Liver (tissue), 9 donors: ENCODE data around the gene RTN4RL2. TPM values are rescaled to one million over a fixed set of nuclear protein-coding genes. Genes with fewer than 3 reads are reported as not detected.
A peak's percentile ranks its signal among the peaks of the same experiment; 100 is the strongest.

ENCODE experiments used
- DNase-seq: peaks from one replicate; pipeline ENCODE4 v3.0.0-alpha.2; 2017; ENCODE audit warnings: low spot score
- H3K27ac ChIP-seq, 2 donors: one replicate each; pipeline ENCODE4 v1.7.0; 2013; ENCODE audit warnings: inconsistent platforms in 2 of 2, low read length in 2 of 2, control low read depth in 1 of 2, low read depth in 1 of 2, mild to moderate bottlenecking in 1 of 2
- H3K27me3 ChIP-seq, 4 donors: one replicate each; pipeline versions ENCODE4 v1.6.1 to v1.7.0; 2013; ENCODE audit warnings: low read length in 3 of 4, inconsistent platforms in 1 of 4, mild to moderate bottlenecking in 1 of 4, moderate library complexity in 1 of 4; ENCODE audit not compliant: control insufficient read depth in 4 of 4, insufficient read depth in 4 of 4
- H3K36me3 ChIP-seq, 4 donors: one replicate each; pipeline versions ENCODE4 v1.6.1 to v1.7.0; 2013; ENCODE audit warnings: low read length in 3 of 4, mild to moderate bottlenecking in 3 of 4, low read depth in 1 of 4, moderate library complexity in 1 of 4; ENCODE audit not compliant: control insufficient read depth in 4 of 4, insufficient read depth in 3 of 4
- H3K4me1 ChIP-seq, 4 donors: one replicate each; pipeline versions ENCODE4 v1.6.1 to v1.7.0; 2013; ENCODE audit warnings: low read length in 3 of 4, mild to moderate bottlenecking in 3 of 4, moderate library complexity in 1 of 4; ENCODE audit not compliant: control insufficient read depth in 4 of 4, insufficient read depth in 4 of 4
- H3K4me3 ChIP-seq, 3 donors: one replicate each; pipeline versions ENCODE4 v1.6.1 to v1.7.0; 2013; ENCODE audit warnings: low read length in 3 of 3, control low read depth in 1 of 3, low read depth in 1 of 3, mild to moderate bottlenecking in 1 of 3
- H3K9ac ChIP-seq, 2 donors: one replicate each; pipeline ENCODE4 v1.7.0; 2013; ENCODE audit warnings: low read length in 2 of 2, mild to moderate bottlenecking in 2 of 2, moderate library complexity in 2 of 2, control low read depth in 1 of 2, low read depth in 1 of 2
- H3K9me3 ChIP-seq, 4 donors: one replicate each; pipeline versions ENCODE4 v1.6.1 to v1.7.0; 2013; ENCODE audit warnings: low read length in 3 of 4; ENCODE audit not compliant: control insufficient read depth in 4 of 4
- EGR1 ChIP-seq, 2 donors: IDR thresholded peaks; 2 replicates each; pipeline ENCODE4 v1.6.1; 2016 to 2018; ENCODE audit warnings: antibody characterized with exemption in 2 of 2, low read depth in 2 of 2
- FOXA1 ChIP-seq: IDR thresholded peaks from 2 replicates; pipeline ENCODE4 v1.6.1; 2016; ENCODE audit warnings: antibody characterized with exemption
- FOXA2 ChIP-seq: IDR thresholded peaks from 2 replicates; pipeline ENCODE4 v1.6.1; 2016; ENCODE audit warnings: antibody characterized with exemption
- GABPA ChIP-seq, 2 donors: IDR thresholded peaks in 1 of 2; conservative IDR thresholded peaks in 1 of 2; 2 replicates each; pipeline ENCODE4 v1.6.1; 2016; ENCODE audit warnings: antibody characterized with exemption in 2 of 2, mild to moderate bottlenecking in 1 of 2, moderate library complexity in 1 of 2
- HNF4A ChIP-seq, 2 donors: conservative IDR thresholded peaks; 2 replicates each; pipeline ENCODE4 v1.6.1; 2016; ENCODE audit warnings: antibody characterized with exemption in 2 of 2, mild to moderate bottlenecking in 2 of 2
- HNF4G ChIP-seq: IDR thresholded peaks from 2 replicates; pipeline ENCODE4 v1.6.1; 2016; ENCODE audit warnings: antibody characterized with exemption
- JUND ChIP-seq, 2 donors: IDR thresholded peaks; 2 replicates each; pipeline ENCODE4 v1.6.1; 2016; ENCODE audit warnings: antibody characterized with exemption in 2 of 2
- NR2F2 ChIP-seq: IDR thresholded peaks from 2 replicates; pipeline ENCODE4 v1.6.1; 2016; ENCODE audit warnings: antibody characterized with exemption
- RAD21 ChIP-seq, 2 donors: IDR thresholded peaks; 2 replicates each; pipeline ENCODE4 v1.6.1; 2016; ENCODE audit warnings: antibody characterized with exemption in 2 of 2, mild to moderate bottlenecking in 2 of 2
- RXRA ChIP-seq, 2 donors: IDR thresholded peaks; 2 replicates each; pipeline ENCODE4 v1.6.1; 2017 to 2018; ENCODE audit warnings: antibody characterized with exemption in 2 of 2, mild to moderate bottlenecking in 1 of 2
- SP1 ChIP-seq: IDR thresholded peaks from 2 replicates; pipeline ENCODE4 v1.6.1; 2018; ENCODE audit warnings: antibody characterized with exemption, mild to moderate bottlenecking
- TAF1 ChIP-seq: conservative IDR thresholded peaks from 2 replicates; pipeline ENCODE4 v1.6.1; 2016; ENCODE audit warnings: antibody characterized with exemption, mild to moderate bottlenecking
- YY1 ChIP-seq: IDR thresholded peaks from 2 replicates; pipeline ENCODE4 v1.6.1; 2016; ENCODE audit warnings: antibody characterized with exemption, mild to moderate bottlenecking
- polyA plus RNA-seq, 2 donors: library from polyadenylated mRNA; stranded (reverse) in 1 of 2; unstranded in 1 of 2; fragments of 200-250 nt in 1 of 2; fragments of >200 nt in 1 of 2; fragmentation: Nextera tagmentation in 1 of 2; extraction: Ambion mirVana in 1 of 2; gene quantifications; one replicate each; pipeline versions ENCODE4 v1.2.1 to v1.2.3, GENCODE V29; 2013 to 2015
- total RNA-seq, 2 donors: library from RNA; depleted of rRNA; stranded (reverse); fragments of >200 nt; gene quantifications; one replicate each; pipeline ENCODE4 v1.2.3, GENCODE V29; 2014
- TF ChIP-seq, protein P1 (sequence below): IDR thresholded peaks from 2 replicates; pipeline ENCODE4 v1.6.1; 2016; ENCODE audit warnings: antibody characterized with exemption
- TF ChIP-seq, protein P2 (sequence below): IDR thresholded peaks from 2 replicates; pipeline ENCODE4 v1.6.1; 2016; ENCODE audit warnings: antibody characterized with exemption
- TF ChIP-seq, protein P3 (sequence below): IDR thresholded peaks from 2 replicates; pipeline ENCODE4 v1.6.1; 2016; ENCODE audit warnings: antibody characterized with exemption, mild to moderate bottlenecking
- TF ChIP-seq, protein P4 (sequence below): IDR thresholded peaks from 2 replicates; pipeline ENCODE4 v1.6.1; 2016; ENCODE audit warnings: antibody characterized with exemption
- TF ChIP-seq, protein P5 (sequence below): fragments of 150-350 bp; IDR thresholded peaks from 2 replicates; pipeline ENCODE4 v1.5.1; 2017; ENCODE audit warnings: improper control_type of control experiment, low read depth, low read length; ENCODE audit not compliant: missing input control
- donor health status: healthy.
- donor health status: healthy.
- donor health status: healthy.
- donor health status: healthy.
- donor health status: healthy.

The RTN4RL2 gene
- total and polyA plus RNA-seq, 4 donors: 0.75 to 18.1 (median 3.2) TPM

DNA sequence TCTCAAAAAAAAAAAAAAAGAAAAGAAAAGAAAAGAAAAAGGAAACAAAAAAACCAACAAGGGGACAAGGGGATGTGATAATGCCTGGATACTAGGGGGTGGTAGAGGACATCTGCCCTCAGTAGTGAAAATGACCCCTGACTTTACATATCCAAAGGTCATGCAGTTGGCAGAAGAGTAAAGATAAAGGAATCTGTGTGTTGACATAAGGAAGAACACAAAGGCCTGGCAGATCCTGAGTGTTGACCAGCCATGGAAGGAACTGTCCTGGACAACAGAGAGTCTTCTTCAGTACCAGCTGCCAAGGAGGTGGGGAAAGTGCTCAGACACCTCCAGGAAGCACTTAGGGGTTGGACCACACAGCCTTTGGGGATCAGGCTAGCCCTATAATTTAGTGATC lies 42.5 kb downstream of the RTN4RL2 start:
- TF ChIP-seq EGR1 (IDR thresholded peaks at IDR 0.05; ENCODE audit: low read depth in 2 of 2): no peak
- TF ChIP-seq, protein P1, sequence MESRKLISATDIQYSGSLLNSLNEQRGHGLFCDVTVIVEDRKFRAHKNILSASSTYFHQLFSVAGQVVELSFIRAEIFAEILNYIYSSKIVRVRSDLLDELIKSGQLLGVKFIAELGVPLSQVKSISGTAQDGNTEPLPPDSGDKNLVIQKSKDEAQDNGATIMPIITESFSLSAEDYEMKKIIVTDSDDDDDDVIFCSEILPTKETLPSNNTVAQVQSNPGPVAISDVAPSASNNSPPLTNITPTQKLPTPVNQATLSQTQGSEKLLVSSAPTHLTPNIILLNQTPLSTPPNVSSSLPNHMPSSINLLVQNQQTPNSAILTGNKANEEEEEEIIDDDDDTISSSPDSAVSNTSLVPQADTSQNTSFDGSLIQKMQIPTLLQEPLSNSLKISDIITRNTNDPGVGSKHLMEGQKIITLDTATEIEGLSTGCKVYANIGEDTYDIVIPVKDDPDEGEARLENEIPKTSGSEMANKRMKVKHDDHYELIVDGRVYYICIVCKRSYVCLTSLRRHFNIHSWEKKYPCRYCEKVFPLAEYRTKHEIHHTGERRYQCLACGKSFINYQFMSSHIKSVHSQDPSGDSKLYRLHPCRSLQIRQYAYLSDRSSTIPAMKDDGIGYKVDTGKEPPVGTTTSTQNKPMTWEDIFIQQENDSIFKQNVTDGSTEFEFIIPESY: no peak
- peak; percentile 82 for TF ChIP-seq FOXA2
- peak in 1 of 2 donors; percentile 21 for TF ChIP-seq RAD21 (IDR thresholded peaks at IDR 0.05)
- peak in 1 of 2 donors; percentile 62 for TF ChIP-seq JUND (IDR thresholded peaks at IDR 0.05)
- TF ChIP-seq RXRA (IDR thresholded peaks at IDR 0.05): peak; percentile 82 to 84
- TF ChIP-seq, protein P2, sequence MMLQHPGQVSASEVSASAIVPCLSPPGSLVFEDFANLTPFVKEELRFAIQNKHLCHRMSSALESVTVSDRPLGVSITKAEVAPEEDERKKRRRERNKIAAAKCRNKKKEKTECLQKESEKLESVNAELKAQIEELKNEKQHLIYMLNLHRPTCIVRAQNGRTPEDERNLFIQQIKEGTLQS: no peak
- TF ChIP-seq, protein P3, sequence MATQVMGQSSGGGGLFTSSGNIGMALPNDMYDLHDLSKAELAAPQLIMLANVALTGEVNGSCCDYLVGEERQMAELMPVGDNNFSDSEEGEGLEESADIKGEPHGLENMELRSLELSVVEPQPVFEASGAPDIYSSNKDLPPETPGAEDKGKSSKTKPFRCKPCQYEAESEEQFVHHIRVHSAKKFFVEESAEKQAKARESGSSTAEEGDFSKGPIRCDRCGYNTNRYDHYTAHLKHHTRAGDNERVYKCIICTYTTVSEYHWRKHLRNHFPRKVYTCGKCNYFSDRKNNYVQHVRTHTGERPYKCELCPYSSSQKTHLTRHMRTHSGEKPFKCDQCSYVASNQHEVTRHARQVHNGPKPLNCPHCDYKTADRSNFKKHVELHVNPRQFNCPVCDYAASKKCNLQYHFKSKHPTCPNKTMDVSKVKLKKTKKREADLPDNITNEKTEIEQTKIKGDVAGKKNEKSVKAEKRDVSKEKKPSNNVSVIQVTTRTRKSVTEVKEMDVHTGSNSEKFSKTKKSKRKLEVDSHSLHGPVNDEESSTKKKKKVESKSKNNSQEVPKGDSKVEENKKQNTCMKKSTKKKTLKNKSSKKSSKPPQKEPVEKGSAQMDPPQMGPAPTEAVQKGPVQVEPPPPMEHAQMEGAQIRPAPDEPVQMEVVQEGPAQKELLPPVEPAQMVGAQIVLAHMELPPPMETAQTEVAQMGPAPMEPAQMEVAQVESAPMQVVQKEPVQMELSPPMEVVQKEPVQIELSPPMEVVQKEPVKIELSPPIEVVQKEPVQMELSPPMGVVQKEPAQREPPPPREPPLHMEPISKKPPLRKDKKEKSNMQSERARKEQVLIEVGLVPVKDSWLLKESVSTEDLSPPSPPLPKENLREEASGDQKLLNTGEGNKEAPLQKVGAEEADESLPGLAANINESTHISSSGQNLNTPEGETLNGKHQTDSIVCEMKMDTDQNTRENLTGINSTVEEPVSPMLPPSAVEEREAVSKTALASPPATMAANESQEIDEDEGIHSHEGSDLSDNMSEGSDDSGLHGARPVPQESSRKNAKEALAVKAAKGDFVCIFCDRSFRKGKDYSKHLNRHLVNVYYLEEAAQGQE: no peak
- no peak for TF ChIP-seq TAF1
- TF ChIP-seq, protein P4, sequence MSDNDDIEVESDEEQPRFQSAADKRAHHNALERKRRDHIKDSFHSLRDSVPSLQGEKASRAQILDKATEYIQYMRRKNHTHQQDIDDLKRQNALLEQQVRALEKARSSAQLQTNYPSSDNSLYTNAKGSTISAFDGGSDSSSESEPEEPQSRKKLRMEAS: peak; percentile 42
- TF ChIP-seq HNF4G: peak; percentile 30
- TF ChIP-seq SP1: peak; percentile 60
- TF ChIP-seq YY1: no peak
- TF ChIP-seq HNF4A (conservative IDR thresholded peaks at IDR 0.05): peak; percentile 82 to 90
- peak; percentile 47 for TF ChIP-seq FOXA1
- TF ChIP-seq NR2F2: peak; percentile 80
- TF ChIP-seq, protein P5, sequence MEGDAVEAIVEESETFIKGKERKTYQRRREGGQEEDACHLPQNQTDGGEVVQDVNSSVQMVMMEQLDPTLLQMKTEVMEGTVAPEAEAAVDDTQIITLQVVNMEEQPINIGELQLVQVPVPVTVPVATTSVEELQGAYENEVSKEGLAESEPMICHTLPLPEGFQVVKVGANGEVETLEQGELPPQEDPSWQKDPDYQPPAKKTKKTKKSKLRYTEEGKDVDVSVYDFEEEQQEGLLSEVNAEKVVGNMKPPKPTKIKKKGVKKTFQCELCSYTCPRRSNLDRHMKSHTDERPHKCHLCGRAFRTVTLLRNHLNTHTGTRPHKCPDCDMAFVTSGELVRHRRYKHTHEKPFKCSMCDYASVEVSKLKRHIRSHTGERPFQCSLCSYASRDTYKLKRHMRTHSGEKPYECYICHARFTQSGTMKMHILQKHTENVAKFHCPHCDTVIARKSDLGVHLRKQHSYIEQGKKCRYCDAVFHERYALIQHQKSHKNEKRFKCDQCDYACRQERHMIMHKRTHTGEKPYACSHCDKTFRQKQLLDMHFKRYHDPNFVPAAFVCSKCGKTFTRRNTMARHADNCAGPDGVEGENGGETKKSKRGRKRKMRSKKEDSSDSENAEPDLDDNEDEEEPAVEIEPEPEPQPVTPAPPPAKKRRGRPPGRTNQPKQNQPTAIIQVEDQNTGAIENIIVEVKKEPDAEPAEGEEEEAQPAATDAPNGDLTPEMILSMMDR: no peak
- no peak for TF ChIP-seq GABPA (IDR thresholded peaks at IDR 0.05 in 1 of 2, conservative IDR thresholded peaks at IDR 0.05 in 1 of 2)
- H3K27ac ChIP-seq: peak overlapping the region in 1 of 2 donors; percentile 79
- no peak overlapping the region for H3K4me3 ChIP-seq
- no peaks in the 10 kb centered on the region for H3K27me3 ChIP-seq
- no peak for DNase-seq
- no peak overlapping the region for H3K9ac ChIP-seq
- H3K4me1 ChIP-seq: peaks cover 42 to 66% (median 59%) of the 10 kb centered on the region in 4 donors
- H3K9me3 ChIP-seq: no peaks in the 10 kb centered on the region
- H3K36me3 ChIP-seq: peaks cover 0 to 14% (median 10%) of the 10 kb centered on the region in 4 donors
